HG03439 (cell line): ENCODE results near the gene KIAA1328.
"Not testable (repeated sequence)": the region's sequence is repeated elsewhere in the genome, so short reads cannot be mapped to it uniquely, and the experiment has no call there.

Experiments
- ATAC-seq: cut with Tn5 transposase; IDR thresholded peaks from one replicate; pipeline ENCODE4 v1.9.1; 2021; ENCODE audit warnings: mild to moderate bottlenecking, moderate library complexity; ENCODE audit not compliant: unreplicated experiment

KIAA1328 gene

DNA sequence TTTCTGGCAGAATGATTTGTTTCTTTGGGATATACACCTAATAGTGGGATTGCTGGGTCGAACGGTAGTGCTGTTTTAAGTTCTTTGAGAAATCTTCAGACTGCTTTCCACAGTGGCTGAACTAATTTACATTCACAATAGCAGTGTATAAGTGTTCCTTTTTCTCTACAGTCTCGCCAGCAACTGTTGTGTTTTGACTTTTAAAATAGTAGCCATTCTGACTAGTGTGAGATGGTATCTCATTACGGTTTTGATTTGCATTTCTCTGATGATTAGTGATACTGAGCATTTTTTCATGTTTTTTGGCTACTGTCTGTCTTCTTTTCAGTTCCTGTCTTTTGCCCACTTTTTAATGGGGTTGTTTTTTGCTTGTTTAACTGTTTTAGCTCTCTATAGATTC is 306.2 kb downstream of the KIAA1328 start:
- no peak for ATAC-seq

DNA sequence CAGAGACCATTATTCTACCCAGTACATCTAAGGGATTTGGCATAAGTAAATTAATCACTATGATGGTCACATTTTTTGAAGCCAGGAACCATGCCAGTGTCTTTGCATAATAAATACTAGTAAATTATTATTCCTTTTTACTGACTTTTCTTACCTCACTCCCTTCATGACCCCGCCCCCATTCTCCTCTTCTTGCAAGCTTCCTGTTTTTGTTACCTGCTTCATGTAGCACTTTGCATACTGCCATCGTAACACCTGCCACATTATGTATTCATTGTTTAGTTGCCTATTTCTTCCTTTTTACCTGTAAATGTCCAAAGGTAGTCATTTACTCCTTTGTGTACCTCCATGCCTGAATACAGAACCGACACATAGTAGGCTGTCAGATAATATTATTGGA is 309.5 kb downstream of the KIAA1328 start:
- no peak for ATAC-seq

DNA sequence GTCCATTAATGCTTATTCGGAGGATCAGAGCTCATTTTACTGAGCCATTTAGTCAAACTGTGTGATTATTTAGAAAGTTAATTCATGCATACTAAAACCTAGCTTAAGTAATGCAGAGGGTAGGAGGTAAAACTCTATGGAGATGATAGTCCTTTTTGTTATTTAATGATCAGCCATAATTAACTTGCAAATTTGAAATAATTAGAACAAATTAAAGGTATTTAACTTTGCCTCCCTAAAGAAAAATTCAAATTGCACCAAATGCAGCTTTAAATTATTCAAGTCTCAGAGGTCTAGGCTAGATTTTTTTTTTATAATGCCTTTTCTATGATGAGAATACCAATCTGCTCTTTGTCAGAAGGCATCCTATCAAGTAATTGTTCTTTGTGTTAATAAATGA is 310.9 kb downstream of the KIAA1328 start:
- no peak for ATAC-seq

DNA sequence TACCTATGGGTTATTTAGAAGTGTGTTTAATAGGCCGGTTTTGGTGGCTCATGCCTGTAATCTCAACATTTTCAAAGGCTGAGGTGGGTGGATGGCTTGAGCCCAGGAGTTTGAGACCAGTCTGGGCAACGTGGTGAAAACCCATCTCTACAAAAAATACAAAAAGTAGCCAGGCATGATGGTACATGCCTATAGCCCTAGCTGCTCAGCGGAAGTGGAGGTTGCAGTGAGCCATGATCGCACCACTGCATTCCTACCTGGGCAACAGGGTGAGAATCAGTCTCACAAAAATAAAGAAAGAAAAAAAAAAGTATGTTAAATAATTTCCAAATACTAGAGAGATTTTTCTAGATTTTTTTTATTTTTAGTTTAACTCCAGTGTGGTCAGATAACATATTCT is 316.0 kb downstream of the KIAA1328 start:
- ATAC-seq: no peak

DNA sequence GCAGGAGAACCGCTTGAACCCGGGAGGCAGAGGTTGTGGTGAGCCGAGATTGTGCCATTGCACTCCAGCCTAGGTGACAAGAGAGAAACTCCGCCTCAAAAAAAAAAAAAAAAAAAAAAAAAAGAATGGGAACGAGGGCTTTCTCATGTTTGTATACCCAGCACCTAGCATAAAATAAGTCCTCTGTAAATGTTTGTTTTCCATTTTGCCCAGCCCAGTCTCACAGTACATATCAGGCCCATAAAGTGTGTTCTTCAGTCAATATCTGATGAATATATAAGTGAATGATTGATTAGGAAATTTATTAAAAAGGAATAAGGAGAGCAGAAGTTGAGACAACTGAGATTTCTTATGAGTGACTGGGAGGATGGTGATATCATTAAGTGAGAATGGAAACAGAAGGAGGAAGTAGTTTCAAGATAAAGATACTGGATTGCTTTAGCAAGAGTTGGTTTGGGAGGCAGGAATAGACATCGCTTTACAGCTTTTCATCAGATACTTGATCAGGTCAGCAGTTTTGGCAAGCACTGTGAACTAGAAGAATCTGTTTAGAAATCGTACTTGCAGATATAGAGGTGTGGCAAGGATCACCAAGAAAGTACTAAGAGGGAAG is 327.5 kb downstream of the KIAA1328 start:
- no peak for ATAC-seq

DNA sequence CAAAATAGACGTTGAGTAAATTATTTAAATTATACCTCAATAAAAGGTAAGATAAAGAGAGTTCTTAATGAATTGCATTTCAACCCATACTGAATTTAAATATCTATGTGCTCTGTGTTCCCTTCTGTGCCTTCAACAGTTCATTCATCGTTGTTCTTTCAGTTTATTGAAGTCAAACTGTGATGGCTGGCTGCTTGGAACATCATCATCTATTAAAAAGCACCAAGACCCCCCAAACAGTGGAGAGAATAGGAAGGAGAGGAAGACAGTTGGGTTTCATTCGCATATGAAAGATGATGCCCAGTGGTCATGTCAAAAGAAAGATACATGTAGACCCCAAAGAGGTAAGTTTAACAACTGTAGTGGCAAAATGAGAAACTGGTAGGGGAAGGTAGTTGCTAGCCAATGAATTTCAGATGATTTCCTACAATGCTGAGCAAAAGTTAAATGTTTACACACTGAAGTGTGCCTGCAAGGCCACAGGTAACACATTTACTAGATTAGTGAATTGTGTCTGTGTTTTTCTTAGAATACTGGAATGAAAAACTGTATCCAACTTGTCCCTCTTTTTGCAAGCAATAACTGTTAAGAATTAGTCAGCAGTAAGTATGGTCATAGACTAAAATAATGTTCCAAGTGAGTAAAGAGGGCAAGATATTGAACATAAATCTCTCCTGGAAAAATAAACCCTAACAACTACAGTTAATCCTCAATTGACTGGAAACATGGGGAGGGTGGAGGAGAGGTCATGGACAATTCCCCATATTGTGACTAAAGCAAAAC is 331.3 kb downstream of the KIAA1328 start:
- no peak for ATAC-seq

DNA sequence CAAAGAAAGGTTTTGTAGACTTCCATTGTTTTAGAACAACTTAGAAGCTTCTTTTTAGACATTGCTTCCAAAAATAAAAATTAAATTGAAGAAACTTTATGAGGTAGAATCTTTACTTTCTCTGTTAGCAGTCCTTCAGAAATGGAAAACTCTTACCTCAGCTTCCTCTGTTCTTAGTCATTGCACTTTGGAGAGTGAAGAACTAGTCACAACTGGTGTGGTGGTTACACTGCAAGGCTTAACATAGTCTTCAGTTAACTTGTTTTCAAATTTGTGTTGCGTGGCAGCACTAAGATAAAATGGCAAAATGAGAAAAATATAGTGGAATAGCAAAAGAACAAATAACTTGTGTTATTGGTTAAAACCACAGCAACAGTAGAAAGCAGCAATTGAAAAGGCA is 332.6 kb downstream of the KIAA1328 start:
- no peak for ATAC-seq

DNA sequence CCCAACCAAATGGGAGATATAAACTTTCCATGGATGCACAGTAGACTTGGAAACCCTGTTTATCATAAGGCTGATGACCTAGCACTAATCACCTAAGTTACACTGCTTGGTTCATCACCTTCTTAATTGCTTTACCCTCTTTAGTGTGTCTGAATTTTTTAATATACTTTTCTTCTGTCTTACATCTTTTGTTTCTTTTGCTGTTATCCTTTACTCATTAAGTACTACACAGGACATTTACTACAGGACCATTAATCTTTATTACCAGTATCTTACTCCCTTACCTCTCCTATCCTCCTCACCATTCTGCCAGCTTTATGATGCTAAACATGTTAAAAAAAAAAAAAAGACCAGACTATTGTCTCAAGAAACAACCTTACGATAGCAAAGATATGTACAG is 333.6 kb downstream of the KIAA1328 start:
- no peak for ATAC-seq

DNA sequence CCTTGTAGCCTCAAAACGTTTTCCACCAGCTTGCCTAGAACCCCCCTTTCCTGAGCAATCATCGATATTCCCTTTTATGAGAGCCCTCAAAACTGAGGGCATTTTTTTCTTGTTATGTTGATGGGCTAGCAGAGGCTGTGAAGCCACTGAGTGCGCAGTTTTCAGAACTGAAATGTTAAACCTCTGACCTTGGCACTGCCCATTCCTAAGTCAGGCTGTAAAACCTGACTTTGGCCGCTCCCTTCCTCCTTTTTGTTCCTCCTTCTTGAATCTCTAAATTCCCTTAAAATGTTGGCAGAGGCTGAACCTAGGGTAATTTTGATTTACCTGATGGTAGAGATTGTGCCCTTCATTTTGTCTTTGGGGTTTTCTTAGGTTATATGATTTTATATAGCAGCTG is 334.2 kb downstream of the KIAA1328 start:
- ATAC-seq: no peak

DNA sequence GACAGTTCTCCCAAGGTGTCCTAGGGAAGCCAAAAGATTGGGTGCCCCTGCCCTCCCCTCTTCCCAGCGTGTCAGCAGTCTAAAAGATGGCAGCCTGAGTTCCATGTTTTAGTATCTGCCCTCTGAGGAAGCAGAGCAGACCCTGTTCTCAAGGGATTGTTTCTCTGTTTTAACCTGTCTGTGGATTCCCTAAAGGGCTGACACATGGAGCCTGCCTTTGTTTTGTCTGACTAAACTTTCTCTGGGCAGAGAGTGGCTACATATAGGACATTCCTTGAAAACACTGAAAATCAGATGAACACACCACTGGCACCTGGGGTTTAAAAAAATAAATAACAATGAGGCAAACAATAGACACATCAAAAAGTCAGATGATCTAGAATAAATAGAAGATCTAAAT is 337.6 kb downstream of the KIAA1328 start:
- no peak for ATAC-seq

DNA sequence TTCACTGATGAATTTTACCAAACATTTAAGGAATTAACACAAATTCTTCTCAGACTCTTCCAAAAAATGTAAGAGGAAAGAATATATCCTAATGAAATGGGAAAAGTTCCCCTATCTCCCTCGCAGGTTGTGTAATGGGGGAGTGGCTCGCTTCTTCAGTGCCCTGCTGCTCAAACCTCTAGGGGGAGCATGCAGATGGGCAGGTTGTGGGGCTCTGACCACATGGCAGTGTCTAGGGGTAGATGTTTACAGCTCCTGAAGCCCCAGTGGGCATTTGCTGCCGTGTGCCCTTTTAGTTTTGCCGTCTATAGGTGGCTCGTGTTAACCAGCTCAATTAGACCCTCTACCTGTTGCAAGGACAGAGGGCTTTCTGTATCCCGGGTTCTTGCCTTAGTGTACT is 338.0 kb downstream of the KIAA1328 start:
- ATAC-seq: not testable (repeated sequence)

DNA sequence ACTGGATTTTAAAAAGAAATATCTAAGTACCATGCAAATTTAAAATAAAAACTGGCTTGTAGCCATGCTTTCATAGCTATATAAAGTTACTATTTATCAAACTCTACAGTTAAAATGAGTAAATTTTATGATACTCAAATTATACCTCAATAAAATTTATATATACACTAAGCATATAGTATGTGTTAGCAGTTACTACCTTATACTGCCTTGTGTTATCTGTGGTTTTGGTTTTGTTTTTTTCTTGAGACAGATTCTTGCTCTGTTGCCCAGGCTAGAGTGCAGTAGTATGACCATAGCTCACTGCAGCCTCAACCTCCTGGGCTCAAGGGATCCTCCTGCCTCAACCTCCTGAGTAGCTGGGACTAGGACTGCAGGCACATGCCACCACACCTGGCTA is 342.1 kb downstream of the KIAA1328 start:
- no peak for ATAC-seq

DNA sequence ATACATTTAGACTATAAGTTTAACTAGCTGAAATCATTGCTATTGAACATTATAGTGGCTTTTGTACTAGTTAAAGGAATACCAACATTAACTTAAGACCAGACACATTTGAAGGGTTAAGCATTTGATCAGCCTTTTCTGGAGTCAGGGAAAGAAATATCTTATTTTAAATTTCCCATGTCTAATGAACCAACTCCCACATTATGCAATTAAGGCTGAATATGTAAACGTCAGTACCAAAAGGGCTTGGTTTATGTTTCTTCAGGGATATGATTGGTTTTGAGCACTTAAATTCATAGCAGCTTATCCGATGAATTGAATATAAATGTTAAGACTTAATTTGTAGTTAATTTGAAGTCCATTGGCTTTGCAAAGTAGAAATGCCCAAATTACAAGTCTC is 344.5 kb downstream of the KIAA1328 start:
- ATAC-seq: no peak

DNA sequence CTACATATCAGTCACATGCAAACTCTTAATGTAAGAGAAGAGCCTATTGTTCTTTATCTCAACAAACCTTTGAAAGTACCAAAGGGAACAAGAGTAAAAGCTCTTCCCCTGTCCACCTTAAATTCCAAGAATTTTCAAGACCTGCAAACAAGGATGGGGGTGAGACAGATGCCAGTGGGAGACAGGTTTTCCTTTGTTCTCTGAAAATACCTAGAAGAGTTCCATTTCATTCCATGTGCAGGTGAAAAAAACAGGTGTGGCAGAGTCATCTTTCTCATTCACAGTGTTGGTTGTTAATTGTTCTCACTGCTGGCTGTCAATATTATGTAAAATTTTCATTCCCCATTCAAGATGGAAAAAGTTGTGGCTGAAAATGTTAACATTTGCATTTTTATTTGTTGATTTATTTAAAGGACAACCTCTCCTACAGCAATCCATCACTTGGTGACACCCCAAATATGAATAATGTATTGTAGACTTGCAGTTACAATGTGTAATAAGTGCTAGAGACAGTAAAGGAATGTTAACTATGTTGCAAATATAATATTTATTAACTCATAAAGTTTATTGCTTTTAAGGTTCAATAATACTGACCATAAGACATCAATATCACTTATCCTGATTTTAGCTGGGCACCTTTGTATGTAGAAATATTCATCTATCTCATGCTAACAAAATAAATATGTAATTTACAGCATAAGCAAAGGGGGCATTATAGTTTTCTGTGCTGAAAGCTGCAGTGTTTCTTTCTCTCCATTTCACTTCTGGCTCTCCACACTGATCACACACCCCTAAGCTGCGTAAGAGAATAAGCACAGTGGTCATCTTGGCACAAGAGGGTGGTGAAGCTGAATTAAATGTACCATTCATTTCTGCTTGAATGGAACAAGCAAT is 347.0 kb downstream of the KIAA1328 start:
- no peak for ATAC-seq

DNA sequence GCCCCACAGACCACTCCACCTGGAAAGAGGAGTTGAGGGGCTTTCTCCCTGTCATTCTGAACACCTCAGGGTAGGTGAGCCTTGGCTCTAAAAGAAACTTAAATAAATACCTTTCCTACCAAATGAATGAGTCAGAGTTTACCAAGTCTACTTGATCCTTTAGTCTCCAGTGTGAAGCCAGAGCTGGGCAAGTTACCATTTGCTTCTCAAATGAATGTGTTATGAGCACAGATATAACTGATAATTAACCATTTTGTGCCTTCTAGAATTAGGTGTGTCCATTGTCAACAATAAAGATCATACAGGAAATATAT is 347.7 kb downstream of the KIAA1328 start:
- no peak for ATAC-seq

DNA sequence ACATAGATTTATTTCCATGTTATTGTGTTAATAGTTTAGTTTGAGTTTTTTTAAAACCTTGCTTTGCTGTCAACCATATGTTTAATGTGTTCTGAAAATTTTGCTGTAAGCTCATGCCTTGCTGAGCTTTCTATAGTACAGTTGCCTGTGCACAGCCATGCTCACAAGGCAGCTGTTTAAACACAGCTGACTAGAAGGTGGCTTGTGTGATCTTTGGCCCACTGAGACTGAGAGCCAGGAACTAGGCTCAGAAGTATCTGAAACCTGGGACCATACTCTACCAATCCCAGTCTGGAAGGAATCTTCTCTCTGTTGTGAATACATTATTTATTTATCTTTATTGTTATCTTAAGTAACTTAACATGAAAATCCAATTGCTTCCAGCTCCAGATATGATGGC is 350.5 kb downstream of the KIAA1328 start:
- ATAC-seq: no peak

DNA sequence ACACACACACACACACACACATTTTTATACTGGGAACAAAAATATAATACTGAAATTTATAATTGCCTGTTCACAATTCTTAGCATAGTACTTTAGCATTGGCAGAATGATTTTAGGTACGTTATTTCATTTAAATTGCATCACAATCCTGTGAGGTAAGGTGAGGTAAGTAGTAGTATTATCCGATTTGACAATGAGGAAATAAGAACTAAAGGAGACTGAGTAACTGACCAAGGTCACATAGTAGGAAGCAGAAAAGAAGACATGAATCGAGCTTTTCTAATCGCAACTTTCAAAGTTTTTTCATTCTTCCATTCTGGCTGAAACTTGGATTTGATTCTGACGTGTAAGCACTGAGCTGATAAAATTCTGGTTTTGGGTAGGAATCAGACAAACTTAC is 351.2 kb downstream of the KIAA1328 start:
- ATAC-seq: no peak

DNA sequence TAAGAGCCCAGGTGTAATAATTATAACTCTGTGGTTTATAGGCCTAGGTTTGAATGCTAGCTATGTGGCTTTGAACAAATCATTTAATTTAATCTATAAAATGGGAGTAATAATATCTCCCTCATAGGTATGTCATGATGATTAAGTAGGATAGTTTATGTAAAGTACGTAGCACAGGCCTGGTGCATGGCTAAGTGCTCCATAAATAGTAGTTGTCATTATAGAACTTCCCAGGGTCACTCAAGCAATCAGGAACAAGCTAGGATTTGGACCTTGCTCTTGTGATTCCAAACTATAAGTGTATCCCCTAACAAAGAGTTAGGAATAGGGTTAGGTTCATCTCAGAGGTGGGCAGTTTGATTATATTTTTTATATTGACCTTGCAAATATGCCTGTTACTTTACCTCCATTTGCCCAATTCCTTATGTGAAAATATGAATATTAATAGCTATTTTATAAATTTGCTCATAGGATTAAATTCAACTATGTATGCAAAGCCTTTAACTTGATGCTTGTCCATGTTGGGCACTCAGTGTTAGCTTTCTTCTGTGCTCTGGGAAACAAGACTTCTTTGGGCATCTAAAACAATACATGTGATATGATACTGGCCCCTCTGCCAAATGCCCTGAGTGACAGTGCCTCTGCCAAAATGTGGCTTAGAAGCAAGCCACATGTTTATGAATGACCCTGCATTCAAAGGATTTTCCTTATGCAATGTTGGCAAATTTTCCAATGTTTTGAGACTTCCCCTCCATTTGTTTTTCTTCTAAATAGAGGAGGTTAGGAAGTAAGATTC is 353.6 kb downstream of the KIAA1328 start:
- no peak for ATAC-seq

DNA sequence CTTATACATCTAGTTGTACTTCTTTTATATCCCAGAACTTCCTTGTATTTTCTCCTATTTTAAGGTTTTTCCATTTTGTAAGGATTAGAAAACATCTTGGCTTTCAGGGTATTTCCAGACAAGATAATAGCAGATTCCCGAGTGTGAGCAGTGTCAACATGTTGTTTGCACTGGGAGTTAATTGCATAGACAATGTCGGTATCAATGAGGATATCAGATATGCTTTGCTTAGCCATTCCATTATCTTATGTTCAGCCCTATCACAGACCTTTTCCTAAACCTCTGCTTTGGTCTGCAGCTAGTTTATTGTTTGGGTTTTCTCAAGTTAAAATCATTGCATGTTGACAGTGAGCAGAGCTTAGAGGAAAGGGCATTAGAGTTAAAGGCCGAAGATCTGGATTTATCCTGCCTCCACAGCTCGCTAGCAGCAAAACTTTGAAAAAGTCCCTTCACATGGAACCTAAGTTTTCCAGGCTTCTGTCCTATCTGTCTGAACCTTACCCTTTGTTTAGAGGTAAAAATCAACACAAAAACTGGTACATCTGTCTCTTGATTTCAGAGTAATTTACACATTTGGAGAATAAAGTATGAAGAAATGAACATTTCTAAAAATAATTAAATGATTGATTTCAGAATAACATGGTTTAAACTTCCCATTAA is 355.4 kb downstream of the KIAA1328 start:
- no peak for ATAC-seq

DNA sequence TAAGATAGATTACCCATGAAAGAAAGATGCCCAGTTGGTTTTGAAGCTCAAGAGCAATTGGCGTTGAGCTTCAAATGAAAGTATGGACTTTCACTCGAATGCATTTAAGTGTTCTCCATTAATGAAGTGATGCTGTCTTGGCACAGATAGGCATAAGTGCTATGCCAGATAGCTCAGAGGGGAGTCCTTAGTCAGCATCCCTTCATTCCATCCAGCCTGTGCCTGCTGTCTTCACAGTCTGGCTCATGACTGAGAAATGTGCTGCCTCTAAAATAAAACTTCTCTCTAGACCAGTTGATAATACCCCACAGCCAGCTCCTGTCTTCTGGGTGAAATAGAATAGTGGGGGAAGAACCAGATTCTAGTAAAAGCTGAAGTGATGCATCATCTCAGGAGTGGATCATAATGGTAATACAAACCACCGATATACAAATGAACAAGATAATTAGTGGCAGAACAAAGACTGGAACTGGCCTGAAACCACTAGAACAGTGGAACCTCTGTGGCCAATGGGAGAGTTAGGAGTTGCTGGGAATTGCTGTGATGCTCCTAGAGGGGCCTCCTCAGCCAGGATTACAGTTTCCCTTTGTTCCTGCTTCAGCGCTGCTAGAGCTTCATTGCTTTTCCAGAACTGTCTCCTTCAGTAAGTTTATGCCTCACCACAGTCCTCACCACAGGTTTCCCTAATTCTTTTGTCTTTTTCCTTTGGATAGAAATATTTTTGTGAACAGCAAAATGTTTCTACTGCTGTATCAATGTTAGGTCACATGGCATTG is 359.3 kb downstream of the KIAA1328 start:
- ATAC-seq: no peak
